ENCODE data around the gene DHX8.
"Not testable (repeated sequence)": the region's sequence is repeated elsewhere in the genome, so short reads cannot be mapped to it uniquely, and the experiment has no call there.

The DHX8 gene

DNA sequence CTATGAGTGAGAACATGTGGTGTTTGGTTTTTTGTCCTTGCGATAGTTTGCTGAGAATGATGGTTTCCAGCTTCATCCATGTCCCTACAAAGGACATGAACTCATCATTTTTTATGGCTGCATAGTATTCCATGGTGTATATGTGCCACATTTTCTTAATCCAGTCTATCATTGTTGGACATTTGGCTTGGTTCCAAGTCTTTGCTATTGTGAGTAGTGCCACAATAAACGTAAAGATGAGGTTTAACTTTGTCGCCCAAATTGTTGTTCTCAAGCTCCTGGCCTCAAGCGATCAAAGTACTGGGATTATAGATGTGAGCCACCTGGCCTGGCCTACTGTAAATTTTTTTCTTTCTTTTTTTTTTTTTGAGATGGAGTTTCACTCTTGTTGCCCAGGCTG lies 21.2 kb upstream of the DHX8 start:
- not testable (repeated sequence) for DNase-seq (ENCODE audit: low spot score)

DNA sequence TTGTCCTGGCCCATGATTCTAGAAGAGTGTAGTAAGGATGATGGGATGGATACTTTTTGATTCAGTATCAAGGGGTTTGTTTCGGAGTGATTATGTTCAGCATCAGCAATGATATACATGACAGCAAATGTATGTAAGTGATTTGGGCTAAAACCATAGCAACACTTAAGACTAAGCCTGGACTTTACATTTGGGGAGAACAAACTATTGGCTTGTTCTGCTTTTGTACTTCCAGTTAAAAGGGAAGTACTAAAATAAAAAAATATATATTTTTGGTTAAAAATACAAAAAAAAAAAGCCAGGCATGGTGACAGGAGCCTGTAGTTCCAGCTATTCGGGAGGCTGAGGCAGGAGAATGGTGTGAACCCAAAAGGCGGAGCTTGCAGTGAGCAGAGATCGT lies 20.5 kb upstream of the DHX8 start:
- no peak for DNase-seq (ENCODE audit: low spot score)

DNA sequence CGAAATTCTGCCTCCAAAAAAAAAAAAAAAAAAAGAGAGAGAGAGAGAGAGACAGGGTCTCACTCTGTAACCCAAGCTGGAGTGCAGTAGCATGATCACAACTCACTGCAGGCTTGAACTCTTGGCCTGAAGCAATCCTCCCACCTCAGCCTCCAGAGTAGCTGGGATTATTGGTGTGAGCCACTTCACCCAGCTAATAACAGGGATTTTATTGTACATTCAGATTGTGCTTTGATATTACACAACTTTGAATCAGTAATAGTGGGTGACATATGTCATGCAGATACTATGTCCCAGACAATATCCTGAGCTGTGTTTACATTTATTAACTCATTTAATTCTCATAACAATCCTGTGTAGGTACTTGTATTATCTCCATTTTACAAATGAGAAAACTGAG lies 19.7 kb upstream of the DHX8 start:
- DNase-seq (ENCODE audit: low spot score): no peak

DNA sequence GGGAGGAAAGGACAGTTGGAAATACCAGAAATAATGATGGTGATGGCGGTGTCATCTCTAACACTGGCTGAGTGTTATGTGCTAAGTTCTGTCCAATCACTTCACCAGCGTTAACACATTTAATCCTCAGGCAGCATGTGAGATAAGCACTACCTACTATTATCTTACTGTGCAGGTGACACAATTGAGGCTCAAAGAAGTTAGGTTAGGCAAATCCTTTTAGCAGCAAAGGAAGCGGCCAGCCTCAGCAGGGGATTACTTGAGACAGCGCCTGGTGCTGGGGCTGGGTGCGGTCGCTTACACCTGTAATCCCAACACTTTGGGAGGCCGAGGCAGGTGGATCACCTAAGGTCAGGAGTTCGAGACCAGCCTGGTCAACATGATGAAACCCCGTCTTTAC lies 18.7 kb upstream of the DHX8 start:
- no peak for DNase-seq (ENCODE audit: low spot score)

DNA sequence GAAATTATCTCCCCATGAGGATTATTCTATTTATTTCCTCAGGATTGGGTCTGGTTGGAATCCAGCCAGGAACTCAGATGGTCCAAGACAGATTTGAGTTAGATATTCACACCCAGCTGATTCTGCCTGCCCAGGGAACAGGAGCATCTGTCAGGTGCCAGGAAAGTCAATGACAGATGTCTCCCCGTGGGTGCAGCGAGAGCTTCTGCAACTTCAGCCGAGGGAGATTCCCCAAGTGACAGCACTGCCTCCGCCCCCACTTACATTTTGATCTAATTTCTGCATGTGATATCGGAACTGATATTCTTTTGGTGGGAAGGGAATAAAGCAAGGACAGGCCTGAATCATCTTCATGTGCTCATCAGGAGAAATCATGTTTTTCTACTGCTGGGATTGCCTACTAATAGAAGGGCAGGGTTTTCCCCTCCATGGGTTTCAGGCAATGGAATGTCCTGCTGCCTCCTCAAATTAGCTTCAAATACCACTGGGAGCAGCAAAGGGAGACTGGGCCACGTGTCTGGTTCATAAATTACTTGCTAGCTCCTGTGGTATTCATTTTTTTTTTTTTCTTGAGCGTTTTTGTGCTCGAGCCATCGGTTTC lies 15.7 kb upstream of the DHX8 start:
- no peak for DNase-seq (ENCODE audit: low spot score)

DNA sequence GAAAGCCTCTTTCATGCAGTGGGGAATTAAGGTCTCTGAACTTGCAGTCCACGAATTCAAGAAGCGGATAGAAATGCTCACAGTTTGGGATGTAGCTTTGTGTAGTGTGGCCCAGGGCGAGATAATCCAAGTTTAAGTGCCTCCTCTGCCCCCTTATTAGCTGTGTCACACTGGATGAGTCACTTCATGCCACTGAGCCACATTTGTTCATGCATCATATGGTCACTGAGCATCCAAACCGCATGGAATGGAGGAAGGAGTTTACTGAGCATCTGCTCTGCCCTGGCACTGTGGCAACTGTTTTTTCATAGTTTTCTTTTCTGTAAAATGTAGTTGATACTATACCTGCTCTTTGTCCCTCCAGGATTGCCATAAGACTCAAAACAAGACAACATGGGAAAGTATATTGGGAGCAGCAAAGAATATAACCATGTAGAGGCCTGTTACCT lies 15.1 kb upstream of the DHX8 start:
- DNase-seq (ENCODE audit: low spot score): no peak

DNA sequence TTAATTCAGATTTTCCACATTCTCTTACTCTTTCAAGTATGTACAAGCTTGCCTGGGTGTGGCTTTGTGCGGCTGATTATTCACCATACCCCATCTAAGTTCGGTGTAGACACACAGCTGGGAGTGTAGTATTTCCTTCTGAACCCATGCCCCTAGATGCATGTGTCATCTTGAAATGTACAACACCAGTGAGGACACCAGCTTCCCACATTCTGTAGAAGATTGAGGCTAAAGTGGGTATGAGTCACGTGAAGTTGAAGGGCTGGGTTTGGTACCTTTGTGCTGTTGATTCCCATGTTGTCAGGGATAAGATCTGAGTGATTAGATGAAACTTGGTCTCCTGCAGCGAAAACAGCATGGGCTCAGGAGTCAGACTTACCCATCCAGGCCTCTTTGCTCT lies 14.6 kb upstream of the DHX8 start:
- DNase-seq (ENCODE audit: low spot score): no peak

DNA sequence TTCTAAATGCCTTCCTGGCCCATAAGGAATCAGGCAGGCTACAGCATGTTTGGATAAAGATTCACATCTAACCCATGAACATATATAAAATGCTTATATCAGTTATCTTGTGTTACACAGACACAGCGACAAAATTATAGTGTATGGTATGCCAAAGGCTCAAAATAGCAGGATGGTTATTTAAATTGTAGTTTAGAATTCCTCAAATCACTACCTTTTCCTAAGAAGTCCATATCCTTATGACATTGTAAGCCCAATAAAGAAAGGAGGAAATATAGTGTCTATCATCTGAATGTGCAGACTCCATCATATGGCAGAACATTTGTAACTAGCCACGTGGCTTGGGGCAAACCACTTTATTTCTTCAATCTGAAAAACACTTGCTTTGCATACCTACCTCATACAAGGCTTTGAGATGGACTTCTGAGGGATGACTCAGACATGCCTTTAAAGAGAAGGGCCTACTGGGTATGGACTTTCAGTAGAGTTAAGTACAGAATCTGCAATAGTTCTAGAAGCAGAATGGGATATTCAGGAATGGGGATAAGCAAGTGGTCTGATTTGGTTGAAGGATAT lies 12.1 kb upstream of the DHX8 start:
- DNase-seq (ENCODE audit: low spot score): no peak

DNA sequence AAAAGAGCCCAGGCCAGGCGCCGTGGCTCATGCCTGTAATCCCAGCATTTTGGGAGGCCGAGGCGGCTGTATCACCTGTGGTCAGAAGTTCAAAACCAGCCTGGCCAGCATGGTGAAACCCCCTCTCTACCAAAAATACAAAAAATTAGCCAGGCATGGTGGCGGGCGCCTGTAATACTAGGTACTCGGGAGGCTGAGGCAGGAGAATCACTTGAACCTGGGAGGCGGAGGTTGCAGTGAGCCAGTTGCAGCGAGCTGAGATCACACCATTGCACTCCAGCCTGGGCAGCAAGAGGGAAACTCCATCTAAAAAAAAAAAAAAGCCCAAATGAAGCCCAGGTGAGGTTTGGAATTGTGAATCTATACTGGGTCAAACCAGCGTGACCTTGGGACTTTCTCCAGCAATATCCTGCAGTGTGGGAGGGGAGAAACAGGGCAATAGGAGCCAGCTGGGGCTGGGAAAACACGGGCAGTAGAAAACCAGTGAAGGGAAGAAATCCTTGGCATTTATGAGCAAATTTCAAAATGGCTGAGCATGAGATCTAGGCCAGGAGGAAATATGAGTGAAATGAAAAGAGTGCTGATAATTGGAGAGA lies 8.2 kb upstream of the DHX8 start:
- no peak for DNase-seq (ENCODE audit: low spot score)

DNA sequence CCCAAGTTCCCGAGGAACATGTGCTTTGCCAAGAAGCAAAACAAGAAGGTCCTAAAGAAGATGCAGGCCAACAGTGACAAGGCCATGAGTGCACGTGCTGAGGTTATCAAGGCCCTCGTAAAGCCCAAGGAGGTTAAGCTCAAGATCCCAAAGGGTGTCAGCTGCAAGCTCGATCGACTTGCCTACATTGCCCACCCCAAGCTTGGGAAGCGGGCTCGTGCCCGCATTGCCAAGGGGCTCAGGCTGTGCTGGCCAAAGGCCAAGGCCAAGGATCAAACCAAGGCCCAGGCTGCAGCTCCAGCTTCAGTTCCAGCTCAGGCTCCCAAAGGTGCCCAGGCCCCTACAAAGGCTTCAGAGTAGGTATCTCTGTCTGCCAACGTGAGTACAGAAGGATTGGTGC lies 7.5 kb upstream of the DHX8 start:
- not testable (repeated sequence) for DNase-seq (ENCODE audit: low spot score)

DNA sequence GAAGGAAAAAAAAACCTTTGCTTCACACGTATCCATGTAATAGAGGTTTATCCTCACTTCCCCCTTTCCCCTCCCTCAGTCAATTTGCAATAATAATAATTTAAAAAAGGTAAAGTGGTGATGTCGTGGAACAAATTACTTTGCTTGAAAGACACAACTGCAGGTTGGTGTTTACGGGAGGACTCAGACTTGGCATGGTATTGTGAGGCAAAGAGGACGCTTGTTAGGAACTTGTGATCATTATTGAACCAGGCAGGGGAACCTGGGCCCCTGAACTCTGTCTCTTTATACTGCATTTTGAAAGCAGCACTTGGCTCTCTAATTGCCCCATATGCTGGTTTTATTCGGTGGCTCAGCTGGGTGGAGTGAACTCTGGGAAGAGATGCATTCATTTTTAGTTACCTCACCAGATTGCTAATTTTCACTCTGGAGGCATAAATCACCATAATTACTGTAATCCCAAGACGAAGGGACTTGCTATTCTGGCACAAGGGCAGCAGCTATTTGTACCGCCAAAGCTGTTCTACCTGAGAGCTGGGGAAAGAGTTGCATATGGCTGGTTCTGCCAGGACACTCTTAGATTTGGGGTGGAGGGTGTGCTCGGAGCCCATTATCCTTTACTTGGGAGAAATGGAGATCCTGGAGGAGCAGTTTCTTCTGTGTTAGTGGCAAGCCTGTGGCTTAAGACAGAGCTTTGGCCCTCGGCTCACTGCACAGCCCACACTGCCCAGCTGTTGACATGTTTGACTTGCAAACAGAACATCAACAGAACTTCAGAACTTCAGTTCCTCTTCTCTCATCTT lies 5.7 kb upstream of the DHX8 start:
- DNase-seq (ENCODE audit: low spot score): no peak

DNA sequence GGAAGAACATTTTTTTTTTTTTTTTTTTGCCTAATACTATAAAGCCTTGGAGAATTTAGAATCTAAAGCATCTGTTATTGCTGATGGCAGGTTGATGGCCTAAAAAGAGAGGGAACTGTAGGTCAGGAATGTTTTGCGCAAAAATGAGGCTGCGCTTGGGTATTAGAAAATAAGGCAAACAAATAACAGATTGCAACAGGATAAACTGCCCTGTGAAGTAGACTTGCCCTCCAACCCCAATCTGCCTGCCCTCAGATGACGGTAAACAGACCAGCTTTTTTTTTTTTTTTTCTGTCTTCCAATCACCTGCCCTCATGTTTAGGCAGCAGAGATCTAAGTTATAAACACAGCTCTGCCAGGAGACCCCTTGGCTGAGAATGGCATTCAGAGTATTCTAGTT lies 3.8 kb upstream of the DHX8 start:
- no peak for DNase-seq (ENCODE audit: low spot score)

DNA sequence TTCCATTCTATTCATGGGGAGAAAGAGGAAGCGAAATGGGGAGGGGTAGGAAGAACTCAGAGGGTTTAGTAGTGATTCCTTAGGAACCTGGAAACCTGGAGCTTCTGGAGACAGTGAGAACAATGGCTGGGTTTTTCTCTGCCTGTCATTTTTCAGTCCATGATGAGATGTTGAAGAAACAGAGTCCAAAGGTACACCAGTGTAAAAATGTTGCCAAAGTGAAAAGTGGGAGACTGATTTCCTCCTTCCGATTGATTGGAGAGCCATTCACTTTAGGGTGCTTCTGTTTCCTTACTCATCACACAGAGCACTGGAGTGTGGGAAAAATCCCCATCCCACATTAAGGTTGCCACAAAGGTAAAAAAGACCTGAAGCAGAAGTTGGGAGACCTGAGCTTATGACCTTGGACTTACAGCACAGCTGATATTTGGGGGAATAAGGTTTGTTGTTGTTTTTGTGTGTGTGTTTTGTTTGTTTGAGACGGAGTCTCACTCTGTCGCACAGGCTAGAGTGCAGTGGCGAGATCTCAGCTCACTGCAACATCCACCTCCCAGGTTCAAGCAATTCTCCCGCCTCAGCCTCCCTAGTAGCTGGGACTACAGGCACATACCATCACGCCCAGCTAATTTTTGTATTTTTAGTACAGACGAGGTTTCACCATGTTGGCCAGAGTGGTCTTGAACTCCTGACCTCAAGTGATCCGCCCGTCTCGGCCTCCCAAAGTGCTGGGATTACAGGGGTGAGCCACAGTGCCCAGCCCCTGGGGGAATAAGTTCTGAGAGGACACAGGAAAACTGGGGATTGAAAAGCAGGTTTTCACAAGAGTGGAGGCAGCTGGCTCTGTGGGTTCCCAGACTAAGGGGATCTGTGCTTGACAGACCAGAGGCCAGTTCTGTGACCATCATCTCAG lies 1.4 kb upstream of the DHX8 start:
- DNase-seq (ENCODE audit: low spot score): no peak

DNA sequence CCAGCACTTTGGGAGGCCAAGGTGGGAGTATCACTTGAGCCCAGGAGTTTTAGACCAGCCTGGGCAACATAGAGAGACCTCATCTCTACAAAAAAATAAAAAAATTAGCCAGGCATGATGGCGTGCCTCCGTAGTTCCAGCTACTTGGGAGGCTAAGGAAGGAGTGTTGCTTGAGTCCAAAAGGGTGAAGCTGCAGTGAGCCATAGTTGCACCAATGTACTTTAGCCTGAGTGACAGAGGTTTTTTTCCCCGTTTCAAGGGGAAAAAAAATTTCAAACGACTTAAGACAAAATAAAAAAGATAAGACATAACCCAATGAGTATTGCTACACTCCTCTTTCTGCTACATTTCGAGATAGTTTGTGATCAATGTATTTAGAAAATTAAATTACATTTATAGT lies 6.8 kb downstream of the DHX8 start:
- no peak for DNase-seq (ENCODE audit: low spot score)

DNA sequence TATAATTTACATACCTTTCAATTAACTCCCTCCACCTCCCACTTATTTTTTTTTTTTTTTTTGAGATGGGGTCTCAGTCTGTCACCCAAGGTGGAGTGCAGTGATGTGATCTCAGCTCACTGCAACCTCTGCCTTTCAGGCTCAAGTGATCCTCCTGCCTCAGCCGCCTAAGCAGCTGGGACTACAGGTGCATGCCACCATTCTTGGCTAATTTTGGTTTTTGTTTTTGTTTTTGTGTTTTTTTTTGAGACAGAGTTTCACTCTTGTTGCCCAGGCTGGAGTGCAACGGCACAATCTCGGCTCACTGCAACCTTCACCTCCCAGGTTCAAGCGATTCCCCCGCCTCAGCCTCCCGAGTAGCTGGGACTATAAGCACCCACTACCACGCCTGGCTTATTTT lies 25.7 kb downstream of the DHX8 start:
- not testable (repeated sequence) for DNase-seq (ENCODE audit: low spot score)

DNA sequence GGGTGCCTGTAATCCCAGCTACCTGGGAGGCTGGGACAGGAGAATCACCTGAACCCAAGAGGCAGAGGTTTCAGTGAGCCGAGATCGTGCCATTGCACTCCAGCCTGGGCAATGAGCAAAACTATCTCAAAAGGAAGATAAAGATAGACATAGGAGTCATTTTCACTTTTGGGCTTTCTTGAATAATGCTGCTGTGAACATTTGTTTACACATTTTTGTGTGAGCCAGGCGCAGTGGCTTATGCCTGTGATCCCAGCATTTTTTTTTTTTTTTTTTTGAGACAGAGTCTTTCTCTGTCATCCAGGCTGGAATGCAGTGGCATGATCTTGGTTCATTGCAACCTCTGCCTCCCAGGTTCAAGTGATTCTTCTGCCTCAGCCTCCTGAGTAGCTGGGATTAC lies 27.4 kb downstream of the DHX8 start:
- DNase-seq (ENCODE audit: low spot score): not testable (repeated sequence)

DNA sequence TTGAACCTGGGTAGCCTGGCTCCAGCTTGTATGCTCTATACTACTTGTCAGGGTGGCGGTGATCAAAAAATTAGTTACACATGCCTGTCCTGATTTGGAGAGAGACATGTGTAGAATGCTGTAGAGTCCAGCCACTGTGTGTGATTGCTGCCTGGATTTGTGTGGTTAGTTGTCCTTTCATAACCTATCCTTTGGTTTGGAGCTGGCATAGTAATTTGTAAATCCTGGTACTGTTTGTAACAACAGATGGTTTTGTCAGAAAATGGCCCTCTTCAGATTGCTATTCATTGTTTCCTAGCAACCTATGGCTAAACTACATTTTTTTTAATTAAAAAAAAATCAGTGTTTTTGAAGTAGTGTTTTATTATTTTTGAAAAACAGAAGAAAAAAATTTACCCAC lies 31.9 kb downstream of the DHX8 start:
- DNase-seq (ENCODE audit: low spot score): no peak

DNA sequence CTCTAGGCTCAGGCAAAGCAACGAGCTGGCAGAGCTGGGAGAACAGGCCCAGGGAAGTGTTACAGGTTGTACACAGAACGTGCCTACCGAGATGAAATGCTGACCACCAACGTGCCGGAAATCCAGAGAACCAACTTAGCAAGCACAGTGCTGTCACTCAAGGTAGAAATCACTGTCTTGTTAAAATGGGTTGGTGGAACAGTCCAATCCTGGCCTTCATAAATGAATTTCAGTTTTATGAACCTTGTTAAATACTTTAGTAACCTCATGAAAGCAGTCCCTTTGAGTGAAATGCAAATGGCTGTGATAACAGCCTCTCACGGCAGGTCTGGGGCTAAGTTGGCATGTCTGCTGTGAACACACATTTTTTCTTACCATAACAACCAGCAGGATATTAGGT lies 33.4 kb downstream of the DHX8 start:
- no peak for DNase-seq (ENCODE audit: low spot score)

DNA sequence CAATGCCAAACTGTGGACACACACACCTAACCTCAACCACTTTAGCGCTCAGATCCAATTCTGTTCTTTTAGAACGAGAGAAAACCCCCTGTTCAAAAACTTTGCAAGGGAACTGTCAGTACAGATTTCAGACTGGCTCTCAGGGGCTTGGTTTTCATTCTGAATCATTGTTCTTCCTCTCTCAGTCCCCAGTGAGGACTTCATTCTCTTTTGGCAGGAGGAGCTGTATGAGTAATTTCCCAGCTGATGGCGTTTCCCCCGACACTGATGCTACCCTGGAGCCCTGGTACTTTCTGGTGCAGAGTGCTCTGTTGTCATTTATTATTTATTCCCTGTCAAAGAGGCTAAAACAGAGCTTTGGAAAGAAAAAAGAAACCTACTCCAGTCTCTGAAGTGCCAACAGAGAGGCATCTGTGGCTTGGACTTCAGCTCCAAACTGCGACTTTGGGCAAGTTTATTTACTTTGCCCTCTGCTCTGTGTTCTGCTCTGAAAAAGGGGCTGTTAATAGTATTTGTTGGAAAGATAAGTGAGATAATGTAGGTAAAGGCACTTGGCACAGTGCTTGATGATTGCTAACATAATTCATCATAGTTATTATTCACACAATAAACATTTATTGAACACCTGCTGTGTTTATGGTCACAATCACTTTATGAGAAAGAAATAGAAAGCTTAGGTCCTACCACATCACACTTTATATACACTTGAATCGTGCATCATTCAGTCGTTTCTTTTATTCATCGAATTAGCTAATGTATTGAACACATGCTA lies 34.0 kb downstream of the DHX8 start:
- DNase-seq (ENCODE audit: low spot score): no peak

DNA sequence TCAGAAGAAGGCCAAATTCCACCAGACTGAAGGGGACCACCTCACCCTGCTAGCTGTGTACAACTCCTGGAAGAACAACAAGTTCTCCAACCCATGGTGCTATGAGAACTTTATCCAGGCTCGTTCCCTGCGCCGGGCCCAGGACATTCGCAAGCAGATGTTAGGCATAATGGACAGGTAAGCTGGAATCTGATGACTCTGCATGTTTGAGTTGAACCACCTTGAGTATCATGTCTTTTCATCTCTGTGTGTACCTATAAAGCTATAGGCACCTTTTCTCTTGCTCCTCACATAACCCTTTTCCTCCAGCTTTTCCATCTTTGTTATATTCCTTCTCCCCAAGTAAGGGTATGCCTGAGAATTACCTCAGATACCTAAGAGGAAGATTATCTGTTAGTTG lies 37.6 kb downstream of the DHX8 start:
- no peak for DNase-seq (ENCODE audit: low spot score)

DNA sequence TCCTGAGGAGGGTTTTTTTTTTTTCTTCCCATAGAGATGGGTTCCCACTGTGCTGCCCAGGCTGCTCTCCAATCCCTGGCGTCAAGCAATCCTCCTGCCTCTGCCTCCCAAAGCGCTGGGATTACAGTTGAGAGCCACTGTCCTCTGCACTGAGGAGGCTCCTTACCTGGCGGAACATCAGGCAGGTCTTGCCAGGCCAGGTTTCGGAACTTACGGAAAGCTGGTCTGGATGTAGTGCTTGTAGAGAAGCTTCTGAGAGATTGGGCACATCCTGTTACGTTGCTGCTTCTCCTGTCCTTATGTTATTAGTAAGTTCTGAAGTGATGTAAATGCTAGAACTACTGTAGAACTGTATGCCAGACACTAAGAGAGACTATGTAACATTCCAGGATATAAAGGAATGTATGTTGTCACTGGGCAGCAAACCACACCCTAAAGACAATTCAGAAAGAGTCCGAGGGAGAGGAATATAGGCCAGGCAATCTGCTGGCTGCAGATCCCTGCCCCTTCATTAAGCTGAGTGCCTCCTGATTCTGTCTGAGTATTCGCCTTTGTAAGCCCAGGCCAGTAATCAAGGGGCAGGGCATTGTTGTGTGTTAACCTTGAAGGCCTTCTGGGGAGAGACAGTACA lies 41.3 kb downstream of the DHX8 start:
- no peak for DNase-seq (ENCODE audit: low spot score)
